ENCODE data around the gene SH2B2.
"Not testable (repeated sequence)": the region's sequence is repeated elsewhere in the genome, so short reads cannot be mapped to it uniquely, and the experiment has no call there.

Gene SH2B2

DNA sequence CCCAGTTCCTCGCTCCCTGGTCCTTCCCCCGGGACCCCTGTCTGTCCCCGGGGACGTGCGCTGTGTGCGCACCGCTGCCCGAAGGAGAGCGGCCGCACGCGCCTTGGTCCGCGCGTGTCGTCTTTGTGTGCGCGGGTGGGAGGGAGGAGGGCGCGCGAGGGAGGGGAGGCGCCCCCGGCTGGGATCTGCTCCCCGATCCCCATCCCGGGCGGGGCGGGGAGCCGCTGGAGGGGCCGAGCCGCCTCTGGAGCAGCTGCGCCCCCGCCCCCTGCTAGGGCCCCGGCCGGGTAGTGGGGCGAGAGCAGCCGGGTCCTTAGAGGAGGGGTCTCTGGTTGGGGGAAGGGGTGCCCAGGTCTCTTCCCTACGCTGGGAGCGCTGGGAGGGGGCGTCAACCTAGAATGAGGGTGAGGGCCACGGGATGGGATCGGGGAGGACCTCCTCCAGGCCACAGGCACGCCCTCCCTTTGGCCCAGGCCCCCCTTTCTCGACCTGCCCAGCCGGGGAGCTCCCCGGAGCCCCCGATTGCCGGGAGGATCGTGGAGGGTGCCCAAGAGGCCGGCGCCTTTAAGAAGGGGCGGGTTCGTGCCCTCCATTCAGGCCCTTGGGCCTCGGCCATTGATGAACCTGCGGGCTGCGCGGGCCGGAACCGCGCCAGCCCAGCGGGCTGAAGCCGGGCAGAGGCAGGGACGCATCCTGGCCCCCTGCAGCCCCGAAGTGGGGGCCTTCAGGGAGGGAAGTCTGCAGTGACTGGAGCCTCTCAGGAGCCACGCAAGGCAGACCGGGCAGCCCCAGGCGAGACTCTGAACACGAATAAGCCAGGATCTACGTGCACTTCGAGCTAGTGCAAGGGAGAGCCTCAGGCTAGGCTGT, 678 bp downstream of the SH2B2 start:
- DNase-seq (ENCODE audit: low spot score) = peak; percentile 55

DNA sequence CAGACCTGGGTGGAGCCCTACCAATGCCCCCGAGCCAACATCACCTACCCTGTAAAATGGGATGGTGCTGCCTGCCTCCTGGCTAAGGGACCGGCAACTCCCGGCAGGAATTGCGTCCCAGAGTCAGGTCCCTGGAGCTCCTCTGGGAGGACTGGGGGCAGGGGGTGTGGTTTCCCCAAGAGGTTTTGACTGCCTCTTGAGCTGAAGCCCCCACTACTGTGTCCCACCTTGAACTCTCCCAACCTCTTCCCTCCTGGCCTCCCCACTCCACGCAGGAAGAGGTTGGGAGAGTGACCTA, 1.3 kb downstream of the SH2B2 start:
- no peak for DNase-seq (ENCODE audit: low spot score)

DNA sequence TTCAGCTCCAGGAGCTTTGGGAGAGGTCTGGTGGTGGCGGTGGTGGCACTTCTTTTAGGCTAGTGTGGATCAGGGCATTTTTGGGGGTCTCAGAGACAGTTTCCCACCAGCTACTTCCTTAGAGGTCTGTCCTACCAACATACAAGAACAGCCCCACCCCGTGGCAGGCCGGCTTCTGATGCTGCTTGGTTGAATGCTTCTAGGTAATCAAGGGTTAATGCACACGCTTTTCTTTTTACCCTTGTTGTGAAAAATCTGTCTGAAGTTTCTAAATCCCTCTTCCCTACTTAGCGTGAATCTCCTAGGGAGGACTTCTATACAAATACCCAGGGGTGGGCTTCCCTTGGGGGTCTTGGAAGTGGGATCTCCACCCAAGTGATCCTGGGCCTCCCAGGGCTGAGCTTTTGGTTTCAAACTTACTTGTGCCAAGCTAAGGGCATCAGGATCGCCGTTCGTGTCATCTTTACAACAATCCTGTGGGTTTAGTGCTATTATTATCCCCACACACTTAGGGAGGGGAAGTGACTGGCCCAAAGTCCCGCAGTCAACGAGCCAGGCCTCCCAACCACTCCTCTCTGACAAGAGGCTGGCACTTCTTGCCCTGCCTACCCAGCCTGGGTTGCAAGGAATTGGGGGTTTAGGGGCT, 1.7 kb downstream of the SH2B2 start:
- DNase-seq (ENCODE audit: low spot score) = peak; percentile 44

DNA sequence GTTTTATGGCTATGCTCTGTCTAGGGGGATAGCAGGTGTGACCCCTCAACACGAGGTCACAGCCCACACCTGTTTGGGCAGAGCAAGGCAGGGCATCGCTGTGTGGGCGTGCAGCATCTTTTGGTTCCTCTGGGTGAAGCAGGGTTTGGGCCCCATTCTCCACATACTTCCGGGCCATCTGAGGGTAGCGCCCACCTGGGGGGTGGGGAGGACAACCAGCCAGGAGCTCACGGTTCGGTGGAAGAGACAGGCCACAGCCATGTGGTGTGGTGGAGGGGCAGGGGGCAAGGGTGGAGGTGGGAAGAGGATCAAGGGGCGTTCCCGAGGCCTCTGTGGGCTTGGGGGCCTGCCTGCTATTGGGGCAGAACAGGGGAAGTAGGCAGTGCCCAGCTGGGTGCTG, 2.4 kb downstream of the SH2B2 start:
- DNase-seq (ENCODE audit: low spot score) = no peak

DNA sequence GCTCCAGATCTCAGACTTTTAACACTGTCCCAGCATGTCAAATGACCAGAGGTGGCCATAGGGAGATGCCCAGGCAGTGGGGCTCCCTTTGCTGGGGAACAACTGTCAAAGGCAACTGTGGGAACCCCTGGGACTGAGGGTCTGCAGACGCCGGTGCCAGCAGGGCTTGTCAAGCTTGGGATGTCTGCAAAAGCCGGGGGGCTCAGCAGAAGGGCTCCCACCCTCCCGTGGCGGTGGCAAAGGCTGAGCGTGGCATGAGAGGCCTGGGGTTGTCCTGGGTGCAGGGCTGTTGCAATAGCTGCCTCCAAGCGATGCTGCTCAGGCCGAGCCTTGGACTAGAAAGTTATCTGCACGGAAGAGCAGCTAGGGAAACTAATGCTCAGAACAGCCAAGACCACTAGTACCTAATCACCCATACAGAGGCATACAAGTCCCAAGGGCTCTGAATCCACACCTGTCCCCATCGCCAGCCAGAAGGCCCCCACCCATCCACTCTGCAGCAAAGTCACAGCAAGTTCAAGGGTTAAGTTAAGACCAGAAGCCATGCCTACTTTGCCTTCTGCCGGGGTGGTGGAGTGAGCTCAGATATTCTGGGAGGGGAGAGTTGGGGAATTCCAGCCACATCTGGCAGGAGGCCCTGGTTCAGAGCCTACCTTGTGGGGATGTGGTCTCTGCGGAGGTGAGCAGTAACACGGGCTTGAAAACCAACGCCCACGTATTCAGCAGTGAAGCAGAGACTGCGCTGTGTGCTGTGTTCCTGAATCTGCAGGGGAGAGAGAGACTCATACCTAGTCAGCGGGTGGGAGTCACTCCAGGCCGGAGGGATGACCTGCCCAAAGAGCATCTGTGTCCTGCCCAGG, 4.6 kb downstream of the SH2B2 start:
- DNase-seq (ENCODE audit: low spot score) = no peak

DNA sequence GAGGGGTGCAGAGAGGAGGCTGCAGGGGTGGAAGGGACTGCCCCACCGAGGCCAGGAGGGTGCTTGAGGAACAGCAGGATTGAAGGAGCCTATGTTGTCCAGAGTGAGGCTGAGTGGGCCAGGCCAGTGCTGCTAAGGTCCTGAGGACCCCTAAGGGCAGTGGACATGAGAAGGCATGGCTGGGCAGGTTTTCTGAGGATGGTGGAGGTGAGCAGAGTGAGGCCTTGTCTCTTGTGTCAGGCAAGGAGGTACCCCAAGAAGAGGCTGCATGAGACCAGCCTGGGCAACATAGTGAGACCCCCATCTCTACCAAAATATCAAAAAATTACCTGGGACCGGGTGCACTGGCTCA, 5.2 kb downstream of the SH2B2 start:
- DNase-seq (ENCODE audit: low spot score) = no peak

DNA sequence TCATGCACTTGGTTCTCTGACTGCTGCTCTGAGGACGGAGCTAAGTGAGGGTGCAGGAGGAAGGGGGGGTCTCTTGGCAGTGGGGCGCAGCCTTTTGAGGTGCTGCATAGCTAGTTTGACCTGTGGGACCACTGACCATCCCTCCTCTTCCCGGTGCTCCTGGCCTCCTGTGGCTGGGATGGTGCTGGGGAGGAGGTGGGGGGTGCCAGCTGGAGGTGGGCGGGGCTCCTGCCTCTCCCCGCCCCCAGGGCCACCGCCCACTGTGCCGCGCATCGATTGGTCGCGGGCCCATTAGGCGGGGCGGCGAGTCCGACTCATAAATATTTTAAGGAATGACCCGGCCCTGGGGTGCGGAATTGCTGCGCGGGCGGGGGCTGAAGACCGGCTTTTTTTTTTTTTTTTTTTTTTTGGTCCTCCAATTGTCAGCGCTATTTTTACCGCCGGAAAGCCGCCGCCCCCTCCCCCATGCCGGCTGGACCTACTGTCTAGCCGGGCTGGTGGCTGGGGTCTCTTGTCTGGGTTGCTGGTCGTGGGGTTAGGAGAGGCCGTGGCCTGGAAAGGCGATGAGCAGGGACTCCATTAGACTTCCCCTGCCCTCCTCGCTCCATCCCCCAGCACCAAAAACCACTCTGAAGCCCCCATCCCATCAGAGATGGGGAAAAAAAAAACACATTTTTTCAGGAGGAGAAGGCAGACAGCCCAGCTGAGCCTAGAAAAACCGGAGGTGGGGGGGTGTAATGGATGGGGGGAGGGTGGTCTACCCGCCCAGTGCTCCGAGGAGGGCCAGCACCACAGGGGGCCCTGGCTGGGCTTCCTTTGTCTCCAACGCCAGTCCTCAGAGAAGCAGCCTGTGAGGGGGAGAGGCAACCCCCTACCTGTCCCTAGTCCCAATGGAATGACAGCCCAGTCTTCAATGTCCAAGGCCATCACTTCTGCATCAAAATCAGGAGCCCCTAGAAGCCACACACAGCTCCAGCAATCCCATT, 6.4 kb downstream of the SH2B2 start:
- DNase-seq (ENCODE audit: low spot score) = no peak

DNA sequence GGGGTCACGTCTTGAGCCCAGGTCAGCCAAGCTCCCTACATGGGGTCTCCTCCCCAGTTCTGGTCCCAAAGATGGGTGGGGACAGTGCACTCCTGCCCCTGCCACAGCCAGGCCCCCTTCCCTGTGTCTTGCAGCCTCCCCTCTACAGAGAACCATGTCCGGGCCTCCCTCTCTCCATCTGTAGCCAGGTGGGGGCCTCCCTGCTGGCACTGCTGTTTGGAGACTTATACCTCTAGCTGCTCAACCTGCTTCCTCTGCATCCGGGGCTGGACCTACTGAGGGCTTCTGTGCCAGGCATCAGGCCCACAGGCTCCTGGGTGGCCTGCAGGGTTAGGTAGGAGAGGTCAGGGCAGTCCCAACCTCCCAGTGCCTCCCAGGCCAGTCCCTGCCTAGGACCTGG, 7.9 kb downstream of the SH2B2 start:
- no peak for DNase-seq (ENCODE audit: low spot score)

DNA sequence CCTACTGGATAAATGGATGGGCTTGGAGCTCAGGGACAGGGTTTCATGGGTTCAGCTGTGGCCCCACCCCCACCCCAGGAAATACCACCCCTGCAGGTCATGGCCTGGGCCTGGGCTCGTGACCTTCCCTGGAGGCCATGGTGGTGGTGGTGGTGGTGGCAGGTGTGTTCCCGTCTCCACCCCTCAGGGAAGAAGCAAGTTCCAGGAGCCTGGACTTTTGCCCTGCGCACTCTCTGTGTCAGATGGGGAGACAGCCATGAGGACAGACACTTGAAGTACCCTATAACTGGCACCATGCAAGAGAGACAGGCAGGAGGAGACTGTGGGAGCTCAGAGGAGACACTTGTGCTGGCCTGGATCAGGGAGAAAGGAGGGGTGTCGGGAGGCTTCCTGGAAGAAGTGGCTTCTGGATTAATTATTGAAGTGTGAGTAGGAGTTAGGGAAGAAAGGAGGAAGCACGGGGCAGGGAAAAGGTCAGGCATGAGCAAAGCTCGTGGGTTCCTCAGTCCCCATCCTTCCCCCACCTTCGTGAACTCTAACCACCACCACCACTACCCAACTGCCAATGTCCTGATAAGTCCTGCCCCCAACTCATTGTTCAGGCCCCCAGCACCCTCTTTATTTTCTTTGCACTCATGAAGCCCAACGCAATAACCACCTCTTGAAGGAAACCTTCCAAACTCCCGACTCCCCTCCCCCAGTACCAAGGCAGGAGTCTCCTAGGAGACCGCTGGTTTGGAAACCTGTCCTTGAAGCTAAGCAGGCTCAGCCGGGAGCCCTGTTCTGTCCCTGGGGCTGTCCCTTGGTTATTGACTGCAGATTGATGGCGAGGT, 8.9 kb downstream of the SH2B2 start:
- DNase-seq (ENCODE audit: low spot score) = no peak

DNA sequence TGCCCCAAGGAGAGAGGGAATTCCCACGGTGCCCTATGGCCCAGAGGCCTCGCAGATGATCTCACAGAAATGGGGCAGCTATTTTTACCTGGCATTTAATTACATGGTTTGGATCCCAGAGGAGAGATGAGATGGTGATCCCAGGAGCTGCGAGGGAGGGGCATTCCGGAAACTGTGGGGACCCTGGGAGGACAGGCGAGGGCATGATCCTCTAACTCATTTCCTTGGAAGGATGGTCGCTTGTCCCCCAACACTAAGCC, 9.4 kb downstream of the SH2B2 start:
- no peak for DNase-seq (ENCODE audit: low spot score)

DNA sequence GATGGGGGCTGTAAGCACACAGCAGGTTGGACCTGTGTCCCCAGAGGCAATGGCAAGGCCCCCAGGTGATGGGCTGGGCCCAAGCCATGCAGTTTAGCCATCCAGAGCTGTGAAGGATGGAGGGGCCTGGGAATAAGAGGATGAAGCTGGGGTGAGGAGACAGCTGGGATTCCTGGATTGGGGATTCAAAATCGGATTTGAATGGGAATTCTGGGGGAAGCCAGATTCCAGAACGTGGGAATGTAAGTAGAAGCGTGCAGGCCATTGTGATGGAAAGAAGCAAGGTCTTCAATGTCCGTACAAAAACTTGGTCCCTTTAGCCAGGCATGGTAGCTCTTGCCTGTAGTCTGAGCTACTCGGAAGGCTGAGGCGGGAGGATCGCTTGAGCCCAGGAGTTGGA, 9.8 kb downstream of the SH2B2 start:
- DNase-seq (ENCODE audit: low spot score) = no peak

DNA sequence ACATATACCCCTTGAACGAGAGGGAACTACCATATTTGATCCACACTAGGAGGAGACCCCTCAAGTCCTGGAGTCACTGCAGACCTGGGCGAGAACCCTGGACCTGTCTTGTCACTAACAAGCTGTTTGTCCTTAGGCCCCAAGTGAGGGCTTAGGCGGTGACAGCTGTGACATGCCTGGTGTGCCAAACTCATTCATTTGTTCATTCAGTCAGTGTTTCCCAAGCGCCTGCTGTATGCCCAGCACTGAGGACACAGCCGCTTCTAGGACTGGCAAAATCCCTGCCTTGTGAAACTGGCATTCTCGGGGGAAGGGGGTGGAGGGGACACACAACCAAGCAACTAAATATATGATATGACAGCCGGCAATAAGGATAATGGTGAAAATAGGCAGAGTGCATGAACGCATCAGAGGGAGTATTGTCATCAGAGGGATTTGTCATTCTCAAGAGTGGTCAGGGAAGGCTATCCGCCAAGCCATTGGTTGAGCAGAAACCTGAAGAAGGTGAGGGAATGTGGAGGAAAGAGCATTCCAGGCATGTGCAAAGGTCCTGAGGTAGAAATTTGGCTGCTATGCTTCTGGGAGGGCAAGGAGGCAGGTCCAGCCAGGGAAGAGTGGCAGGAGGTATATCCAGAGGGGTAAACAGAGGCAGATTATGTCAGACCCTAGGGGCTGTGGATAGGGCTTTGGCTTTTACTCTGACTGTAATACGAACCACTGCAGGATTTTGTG, 11.0 kb downstream of the SH2B2 start:
- DNase-seq (ENCODE audit: low spot score) = no peak

DNA sequence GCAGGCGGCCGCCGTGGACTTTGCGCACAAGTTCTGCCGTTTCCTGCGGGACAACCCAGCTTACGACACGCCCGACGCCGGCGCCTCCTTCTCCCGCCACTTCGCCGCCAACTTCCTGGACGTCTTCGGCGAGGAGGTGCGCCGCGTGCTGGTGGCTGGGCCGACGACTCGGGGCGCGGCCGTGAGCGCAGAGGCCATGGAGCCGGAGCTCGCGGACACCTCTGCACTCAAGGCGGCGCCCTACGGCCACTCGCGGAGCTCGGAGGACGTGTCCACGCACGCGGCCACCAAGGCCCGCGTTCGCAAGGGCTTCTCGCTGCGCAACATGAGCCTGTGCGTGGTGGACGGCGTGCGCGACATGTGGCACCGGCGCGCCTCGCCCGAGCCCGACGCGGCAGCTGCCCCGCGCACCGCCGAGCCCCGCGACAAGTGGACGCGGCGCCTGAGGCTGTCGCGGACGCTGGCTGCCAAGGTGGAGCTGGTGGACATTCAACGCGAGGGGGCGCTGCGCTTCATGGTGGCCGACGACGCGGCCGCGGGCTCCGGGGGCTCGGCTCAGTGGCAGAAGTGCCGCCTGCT, 14.1 kb downstream of the SH2B2 start:
- no peak for DNase-seq (ENCODE audit: low spot score)

DNA sequence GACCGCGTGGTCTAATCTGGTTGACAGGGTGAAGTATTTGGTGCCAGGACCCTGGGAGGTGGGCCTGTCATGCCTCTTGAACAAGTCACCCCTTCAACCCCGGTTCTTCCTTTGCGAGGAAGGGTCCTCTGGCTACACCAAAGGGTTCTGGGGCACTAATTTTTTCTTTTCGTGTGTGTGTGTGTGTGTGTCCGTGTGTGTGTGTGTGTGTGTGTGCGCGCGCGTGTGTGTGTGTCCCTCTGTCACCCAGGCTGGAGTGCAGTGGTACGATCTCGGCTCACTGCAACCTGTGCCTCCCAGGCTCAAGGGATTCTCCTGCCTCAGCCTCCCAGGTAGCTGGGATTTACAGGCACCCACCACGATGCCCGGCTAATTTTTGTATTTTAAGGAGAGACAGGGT, 14.7 kb downstream of the SH2B2 start:
- not testable (repeated sequence) for DNase-seq (ENCODE audit: low spot score)

DNA sequence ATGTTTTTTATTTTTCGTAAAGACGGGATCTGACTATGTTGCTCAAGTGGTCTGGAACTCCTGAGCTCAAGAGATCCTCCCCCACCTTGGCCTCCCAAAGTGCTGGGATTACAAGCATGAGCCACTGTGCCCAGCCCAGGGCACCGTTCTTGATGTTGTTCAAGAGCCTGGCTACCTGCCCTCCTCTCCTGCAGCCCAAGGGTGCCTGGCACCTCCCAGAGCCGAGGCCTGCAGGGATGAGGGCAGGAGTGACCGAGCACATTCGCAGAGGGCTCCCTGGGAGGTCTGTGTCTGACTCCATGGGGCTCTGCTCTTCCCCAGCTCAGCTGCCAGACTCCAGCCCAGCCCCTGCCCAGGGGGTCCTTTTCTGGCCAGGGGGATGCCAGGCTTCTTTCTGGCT, 15.4 kb downstream of the SH2B2 start:
- no peak for DNase-seq (ENCODE audit: low spot score)

DNA sequence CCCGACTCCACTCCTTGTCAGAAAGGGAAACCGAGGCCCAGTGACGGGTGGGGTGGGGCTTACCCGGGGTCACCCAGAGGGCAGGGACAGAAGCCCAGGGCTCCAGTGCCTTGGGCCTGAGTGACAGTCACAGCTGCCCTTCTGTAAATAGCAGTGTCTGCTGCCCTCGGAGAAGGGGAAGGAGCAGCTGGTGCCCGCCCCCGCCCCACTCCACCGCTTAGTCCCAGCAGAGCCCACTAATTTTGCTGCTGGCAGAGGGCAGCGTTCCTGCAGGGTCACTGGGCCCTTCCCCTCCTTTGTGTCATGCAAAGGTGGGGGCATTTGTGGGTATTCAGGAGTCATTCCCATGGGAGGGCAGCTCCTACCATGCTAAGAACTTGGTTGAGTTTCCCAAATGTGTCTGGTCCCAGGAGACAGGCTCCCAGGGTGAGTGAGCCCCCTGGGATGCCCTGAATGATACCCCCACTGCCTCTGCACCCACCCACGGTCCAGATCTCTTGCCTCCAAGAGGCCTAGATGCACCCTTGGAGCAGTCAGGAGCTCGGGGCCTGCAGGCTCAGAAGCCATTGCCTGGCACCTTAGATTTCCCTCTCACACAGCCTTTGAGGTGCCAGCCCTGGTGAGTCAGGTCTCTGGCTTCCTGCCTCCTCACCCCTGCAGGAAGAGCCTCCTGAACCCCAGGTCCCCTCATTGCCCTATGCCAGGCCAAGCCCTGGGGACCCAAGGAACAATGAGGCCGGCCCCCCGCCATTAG, 17.2 kb downstream of the SH2B2 start:
- no peak for DNase-seq (ENCODE audit: low spot score)

DNA sequence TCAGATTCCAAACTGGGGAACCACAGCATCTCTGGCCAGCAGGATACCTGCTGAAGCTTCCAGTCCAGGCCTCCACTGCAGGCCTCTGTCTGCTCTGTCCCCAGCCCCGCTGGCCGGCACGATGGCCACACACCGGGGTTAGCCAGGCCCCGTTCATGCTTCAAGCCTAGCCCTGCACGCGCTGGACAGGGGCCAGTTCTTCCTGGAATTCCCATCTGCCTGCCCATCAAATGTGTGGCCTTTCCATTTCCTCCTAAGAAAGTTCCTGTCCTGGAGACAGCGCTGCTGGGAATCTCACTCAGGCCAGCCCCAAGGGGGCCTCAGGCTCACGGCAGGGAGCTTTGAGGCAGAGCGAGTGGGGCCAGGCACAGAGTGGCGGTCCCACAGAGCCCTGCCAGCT, 18.0 kb downstream of the SH2B2 start:
- peak; percentile 51 for DNase-seq (ENCODE audit: low spot score)

DNA sequence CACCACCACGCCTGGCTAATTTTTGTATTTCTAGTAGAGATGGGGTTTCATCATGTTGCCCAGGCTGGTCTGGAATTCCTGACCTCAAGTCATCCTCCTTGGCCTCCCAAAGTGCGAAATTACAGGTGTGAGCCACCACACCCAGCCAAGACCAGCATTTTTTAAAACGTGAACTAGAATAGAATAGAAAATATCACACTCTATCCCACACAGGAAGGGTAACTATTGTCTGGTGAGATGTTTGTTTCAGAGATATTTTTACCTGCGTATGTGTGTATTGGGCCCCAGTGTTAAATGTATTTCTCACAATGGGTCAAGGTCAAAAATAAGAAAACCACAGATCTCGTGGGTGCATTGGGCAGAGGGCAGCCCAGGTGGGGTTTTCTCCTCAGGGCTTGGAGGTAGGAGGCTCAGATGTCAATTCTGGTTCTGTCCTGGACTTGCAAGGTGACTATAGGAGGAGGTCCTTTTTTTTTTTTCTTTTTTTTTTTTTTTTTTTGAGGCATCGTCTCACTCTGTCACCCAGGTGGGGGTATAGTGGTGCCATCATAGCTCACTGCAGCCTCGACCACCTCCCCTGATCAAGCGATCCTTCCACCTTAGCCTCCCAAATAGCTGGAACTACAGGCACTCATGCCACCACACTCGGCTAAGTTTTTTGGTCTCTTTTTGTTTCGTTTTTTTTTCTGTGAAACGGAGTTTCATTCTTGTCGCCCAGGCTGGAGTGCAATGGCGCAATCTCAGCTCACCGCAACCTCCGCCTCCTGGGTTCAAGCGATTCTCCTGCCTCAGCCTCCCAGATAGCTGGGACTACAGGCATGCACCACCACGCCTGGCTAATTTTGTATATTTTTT, 19.0 kb downstream of the SH2B2 start:
- DNase-seq (ENCODE audit: low spot score) = no peak
